ENCODE measurements around the gene WDFY3. TPM values are rescaled to one million over a fixed set of nuclear protein-coding genes. Genes with fewer than 3 reads are reported as not detected.
"Not testable (repeated sequence)": the region's sequence is repeated elsewhere in the genome, so short reads cannot be mapped to it uniquely, and the experiment has no call there.

The WDFY3 gene
- total RNA-seq, 4 donors from 2014 or later = 35.9 to 146 (median 95.0) TPM

DNA sequence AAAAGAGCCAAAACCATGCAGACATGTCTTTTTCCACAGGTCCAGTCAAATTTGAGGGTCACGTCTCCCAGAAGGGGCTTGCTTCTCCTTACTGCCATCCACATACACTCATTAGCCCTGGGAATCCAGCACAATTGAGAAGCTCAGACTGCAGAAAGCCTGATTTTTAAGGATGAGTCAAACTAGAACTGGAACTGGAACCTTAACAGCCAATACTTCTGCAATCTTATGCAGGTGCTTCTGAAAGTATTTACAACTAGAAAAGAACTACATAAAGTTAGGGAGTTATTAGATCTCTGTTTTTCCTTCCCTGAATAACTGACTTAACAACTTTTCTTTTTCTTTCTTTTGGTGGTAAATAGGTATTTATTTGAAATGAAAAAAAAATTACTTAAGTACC lies 297.3 kb downstream of the WDFY3 start:
- Histone ChIP-seq H3K4me3 (no peak overlapping the region), H3K36me3 (no peaks in the 10 kb centered on the region), H3K9me3 (no peaks in the 10 kb centered on the region), H3K4me1 (no peaks in the 10 kb centered on the region), H3K27me3 (no peaks in the 10 kb centered on the region), H3K27ac (no peak overlapping the region)
- no peak for DNase-seq
- TF ChIP-seq POLR2A (IDR thresholded peaks at IDR 0.05) = no peak
- TF ChIP-seq, protein P1, sequence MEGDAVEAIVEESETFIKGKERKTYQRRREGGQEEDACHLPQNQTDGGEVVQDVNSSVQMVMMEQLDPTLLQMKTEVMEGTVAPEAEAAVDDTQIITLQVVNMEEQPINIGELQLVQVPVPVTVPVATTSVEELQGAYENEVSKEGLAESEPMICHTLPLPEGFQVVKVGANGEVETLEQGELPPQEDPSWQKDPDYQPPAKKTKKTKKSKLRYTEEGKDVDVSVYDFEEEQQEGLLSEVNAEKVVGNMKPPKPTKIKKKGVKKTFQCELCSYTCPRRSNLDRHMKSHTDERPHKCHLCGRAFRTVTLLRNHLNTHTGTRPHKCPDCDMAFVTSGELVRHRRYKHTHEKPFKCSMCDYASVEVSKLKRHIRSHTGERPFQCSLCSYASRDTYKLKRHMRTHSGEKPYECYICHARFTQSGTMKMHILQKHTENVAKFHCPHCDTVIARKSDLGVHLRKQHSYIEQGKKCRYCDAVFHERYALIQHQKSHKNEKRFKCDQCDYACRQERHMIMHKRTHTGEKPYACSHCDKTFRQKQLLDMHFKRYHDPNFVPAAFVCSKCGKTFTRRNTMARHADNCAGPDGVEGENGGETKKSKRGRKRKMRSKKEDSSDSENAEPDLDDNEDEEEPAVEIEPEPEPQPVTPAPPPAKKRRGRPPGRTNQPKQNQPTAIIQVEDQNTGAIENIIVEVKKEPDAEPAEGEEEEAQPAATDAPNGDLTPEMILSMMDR (IDR thresholded peaks at IDR 0.05) = no peak
- intact Hi-C loops (cut with DNase I; ENCODE audit: low total_unique reads) = no loop called here

DNA sequence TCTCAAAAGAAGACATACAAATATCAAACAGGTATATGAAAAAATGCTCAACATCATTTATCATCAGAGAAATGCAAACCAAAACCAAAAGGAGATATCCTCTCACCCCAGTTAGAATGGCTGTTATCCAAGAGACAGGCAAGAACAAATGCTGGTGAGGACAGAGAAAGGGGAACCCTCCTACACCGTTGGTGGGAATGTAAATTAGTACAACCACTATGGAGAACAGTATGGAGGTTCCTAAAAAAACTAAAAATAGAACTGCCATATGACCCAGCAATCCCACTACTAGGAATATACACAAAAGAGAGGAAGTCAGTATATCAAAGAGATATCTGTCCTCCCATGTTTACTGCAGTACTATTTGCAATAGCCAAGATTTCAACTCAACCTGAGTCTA lies 300.1 kb downstream of the WDFY3 start:
- Histone ChIP-seq H3K27ac (no peak overlapping the region), H3K9me3 (no peaks in the 10 kb centered on the region), H3K4me3 (no peak overlapping the region), H3K36me3 (no peaks in the 10 kb centered on the region), H3K27me3 (no peaks in the 10 kb centered on the region), H3K4me1 (no peaks in the 10 kb centered on the region)
- TF ChIP-seq, protein P1 (IDR thresholded peaks at IDR 0.05) = no peak
- TF ChIP-seq POLR2A (IDR thresholded peaks at IDR 0.05) = no peak
- no peak for DNase-seq
- intact Hi-C loops (cut with DNase I; ENCODE audit: low total_unique reads) = no loop called here

DNA sequence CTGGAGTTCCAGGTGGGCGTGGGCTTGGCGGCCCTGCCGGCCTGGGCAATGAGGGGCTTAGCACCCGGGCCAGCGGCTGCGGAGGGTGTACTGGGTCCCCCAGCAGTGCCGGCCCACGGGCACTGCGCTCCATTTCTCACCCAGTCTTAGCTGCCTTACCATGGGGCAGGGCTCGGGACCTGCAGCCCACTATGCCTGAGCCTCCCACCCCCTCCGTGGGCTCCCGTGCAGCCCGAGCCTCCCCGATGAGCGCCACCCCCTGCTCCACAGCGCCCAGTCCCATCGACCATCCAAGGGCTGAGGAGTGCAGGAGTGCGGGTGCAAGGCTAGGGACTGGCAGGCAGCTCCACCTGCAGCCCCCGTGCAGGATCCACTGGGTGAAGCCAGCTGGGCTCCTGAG lies 301.7 kb downstream of the WDFY3 start:
- H3K4me3 ChIP-seq; H3K27ac ChIP-seq; DNase-seq; H3K27me3 ChIP-seq; H3K9me3 ChIP-seq; H3K4me1 ChIP-seq; intact Hi-C loops (cut with DNase I; ENCODE audit: low total_unique reads); H3K36me3 ChIP-seq: not testable (repeated sequence)

DNA sequence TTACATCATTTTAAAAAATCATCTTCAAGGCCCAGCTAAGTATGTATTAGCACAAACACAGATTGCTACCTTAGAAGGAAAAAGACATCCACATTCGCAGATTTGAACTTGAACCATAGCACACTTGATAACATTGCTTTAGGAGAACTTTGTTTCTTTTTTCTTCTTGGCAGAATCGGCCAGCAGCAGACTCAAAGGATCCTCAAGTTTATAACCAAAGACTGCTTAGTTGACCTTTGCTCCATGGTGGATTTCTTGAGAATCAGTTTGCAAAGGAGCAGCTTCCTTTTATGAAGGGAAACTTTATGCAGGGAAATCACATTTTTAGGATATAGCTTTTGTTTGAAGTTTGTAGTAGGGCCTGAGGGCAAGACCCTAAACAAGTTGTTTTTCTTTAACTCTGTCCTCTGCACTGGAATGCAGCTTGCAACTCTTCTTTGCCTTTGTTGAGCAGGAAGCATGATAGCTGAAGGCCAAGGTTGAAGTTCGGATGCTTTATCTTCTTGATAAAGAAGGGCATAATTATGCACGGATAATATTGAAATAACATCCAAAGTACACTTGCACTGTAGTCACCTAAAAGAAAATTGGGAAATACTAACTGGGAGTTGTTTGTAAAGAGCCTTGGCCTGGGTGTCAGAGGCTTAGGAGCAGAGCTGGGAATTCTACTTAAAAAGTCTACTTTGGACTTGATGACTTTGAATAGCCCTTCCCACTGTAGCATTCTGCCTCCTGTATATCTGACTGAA lies 305.1 kb downstream of the WDFY3 start:
- H3K27me3 ChIP-seq = no peaks in the 10 kb centered on the region
- intact Hi-C loops (cut with DNase I; ENCODE audit: low total_unique reads) = no loop called here
- no peaks in the 10 kb centered on the region for H3K4me1 ChIP-seq
- H3K36me3 ChIP-seq = no peaks in the 10 kb centered on the region
- no peak overlapping the region for H3K4me3 ChIP-seq
- no peak for DNase-seq
- TF ChIP-seq, protein P1 (IDR thresholded peaks at IDR 0.05) = no peak
- no peak for TF ChIP-seq POLR2A (IDR thresholded peaks at IDR 0.05)
- no peaks in the 10 kb centered on the region for H3K9me3 ChIP-seq
- no peak overlapping the region for H3K27ac ChIP-seq

DNA sequence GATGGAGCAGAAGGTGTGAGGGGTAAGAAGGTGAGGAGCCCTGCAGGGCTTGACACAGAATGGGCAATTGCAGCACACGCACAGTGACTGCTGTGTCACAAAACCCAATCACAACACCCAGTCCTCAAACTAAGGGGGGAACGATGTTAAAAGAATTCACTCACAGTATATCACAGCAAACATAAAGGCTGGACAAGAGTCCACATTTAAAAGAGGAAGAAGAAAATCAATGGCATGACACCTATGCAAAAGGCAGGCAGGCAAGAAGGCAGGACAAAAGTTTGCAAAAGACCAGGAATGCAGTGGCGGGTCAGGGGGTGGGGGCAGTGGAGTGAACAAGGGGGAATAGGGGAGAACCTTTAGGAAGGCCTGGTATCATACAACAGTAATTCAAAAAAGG lies 305.9 kb downstream of the WDFY3 start:
- intact Hi-C loops (cut with DNase I; ENCODE audit: low total_unique reads) = no loop called here
- no peak for DNase-seq
- Histone ChIP-seq H3K4me3 (no peak overlapping the region), H3K4me1 (no peaks in the 10 kb centered on the region), H3K9me3 (no peaks in the 10 kb centered on the region), H3K27me3 (no peaks in the 10 kb centered on the region), H3K27ac (no peak overlapping the region), H3K36me3 (no peaks in the 10 kb centered on the region)
- TF ChIP-seq, protein P1 (IDR thresholded peaks at IDR 0.05) = no peak
- no peak for TF ChIP-seq POLR2A (IDR thresholded peaks at IDR 0.05)

DNA sequence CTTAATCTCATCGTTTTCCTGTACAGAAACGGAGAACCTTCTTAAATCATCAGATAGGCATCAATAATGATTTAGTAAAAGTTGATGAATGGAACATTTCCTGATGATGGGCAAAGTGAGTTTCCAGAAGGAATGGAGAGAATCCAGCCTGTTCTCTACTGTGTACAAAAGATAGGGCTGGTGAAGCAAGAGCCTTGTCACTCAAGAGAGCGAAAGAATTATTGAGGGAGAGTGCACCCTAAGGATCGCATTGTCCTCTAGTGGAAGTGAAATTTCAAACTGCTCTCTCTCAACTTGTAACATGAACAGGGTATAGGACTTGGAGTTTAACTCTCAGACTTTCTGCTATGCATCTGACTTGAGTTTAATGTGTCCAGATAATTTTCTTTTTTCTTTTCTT lies 314.0 kb downstream of the WDFY3 start:
- no peak for TF ChIP-seq POLR2A (IDR thresholded peaks at IDR 0.05)
- TF ChIP-seq, protein P1 (IDR thresholded peaks at IDR 0.05) = no peak

More for the DNA sequence above, 314.0 kb downstream of the WDFY3 start:
- H3K4me3 ChIP-seq = no peak overlapping the region
- no peak overlapping the region for H3K27ac ChIP-seq
- H3K9me3 ChIP-seq = no peaks in the 10 kb centered on the region
- intact Hi-C loops (cut with DNase I; ENCODE audit: low total_unique reads) = no loop called here
- DNase-seq = no peak
- no peaks in the 10 kb centered on the region for H3K4me1 ChIP-seq
- H3K36me3 ChIP-seq = no peaks in the 10 kb centered on the region
- H3K27me3 ChIP-seq = no peaks in the 10 kb centered on the region

All from uterus (tissue), 4 donors.